Measurements from ENCODE around the gene TET3. TPM values are rescaled to one million over a fixed set of nuclear protein-coding genes. Genes with fewer than 3 reads are reported as not detected.

TET3 gene
- total and polyA plus RNA-seq, 9 of the 15 experiments (the other 6 are each of a cell fraction or from before 2014, with no cell fraction given), result 0.35 to 16.3 (median 5.5) TPM

DNA sequence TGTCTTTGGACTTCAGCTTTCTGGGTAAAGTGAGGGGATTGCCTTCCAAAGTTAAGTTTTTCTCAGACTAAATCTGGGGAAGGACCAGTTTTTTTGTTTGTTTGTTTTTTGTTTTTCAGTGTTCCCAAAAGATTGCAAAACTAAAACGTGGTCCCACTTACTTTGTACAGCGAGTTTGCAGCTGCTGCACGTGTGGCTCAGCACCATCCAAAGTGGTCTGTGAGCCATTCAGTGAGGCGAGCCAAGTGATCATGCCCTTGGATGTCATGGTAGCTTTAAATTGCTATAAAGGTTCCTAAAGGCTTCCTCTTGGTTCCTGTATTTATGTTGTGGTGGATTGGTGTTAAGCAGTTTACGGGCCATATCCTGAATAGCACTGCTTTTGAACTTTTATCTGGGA, 23.0 kb downstream of the TET3 start:
- CTCF ChIA-PET (ENCODE audit: low intra/inter-chr PET ratio), result no interaction called here
- Histone ChIP-seq H4K20me1 (replicated peaks; ENCODE audit: control insufficient read depth, insufficient read depth, low read length) (no peaks in the 10 kb centered on the region; the same call in 1 of the 2 replicates), H3K79me2 (ENCODE audit: control insufficient read depth, insufficient read depth, low read length) (peaks cover 90% of the 10 kb centered on the region)

More for the DNA sequence above, 23.0 kb downstream of the TET3 start:
- H2AFZ ChIP-seq (ENCODE audit: low read depth, low read length), result no peak overlapping the region
- ATAC-seq (no peak), FAIRE-seq (no peak), DNase-seq (ENCODE audit: extremely low read depth in 1 of 4, low spot score in 3 of 4) (no peak)
- intact Hi-C loops (cut with micrococcal nuclease), result no loop called here
- BruUV-seq (replicated peaks), result no TSS peak
- peaks cover 3% of the 10 kb centered on the region for H3K9me1 ChIP-seq (ENCODE audit: control insufficient read depth, insufficient read depth, low read length)
- in situ Hi-C loops (cut with MboI), result no loop called here
- no peak overlapping the region for H3K4me2 ChIP-seq (ENCODE audit: insufficient read depth, low read length)
- 58% methylated on average over 5 of the region's 5 CpGs for WGBS (ENCODE audit: insufficient coverage, low coverage, missing lambda C conversion rate)
- H3K27me3 ChIP-seq (ENCODE audit: control insufficient read depth in 2 of 2, insufficient read depth in 2 of 2, low read length in 2 of 2), result no peaks in the 10 kb centered on the region
- H3K27ac ChIP-seq (ENCODE audit: extremely low read depth, low read depth, low read length), result no peak overlapping the region
- H3K9ac ChIP-seq (ENCODE audit: insufficient read depth in 1 of 2, low read depth in 2 of 2, low read length in 2 of 2), result no peak overlapping the region
- TF ChIP-seq MIER1 (IDR thresholded peaks at IDR 0.05; ENCODE audit: low read depth) (no peak), ILK (tag; IDR thresholded peaks at IDR 0.05; ENCODE audit: borderline replicate concordance, low read depth) (no peak), MAFG (tag; conservative IDR thresholded peaks at IDR 0.05) (no peak), HMG20B (CRISPR knock-in tag; IDR thresholded peaks at IDR 0.05) (no peak), ZNF75A (CRISPR knock-in tag; IDR thresholded peaks at IDR 0.05) (no peak), IFI16 (CRISPR knock-in tag; IDR thresholded peaks at IDR 0.05) (no peak), RAD51 (IDR thresholded peaks at IDR 0.05; ENCODE audit: borderline replicate concordance, low read depth) (no peak), ZNF408 (CRISPR knock-in tag; IDR thresholded peaks at IDR 0.05; ENCODE audit: low read depth) (no peak), KDM1A (IDR thresholded peaks at IDR 0.05) (no peak), BMI1 (IDR thresholded peaks at IDR 0.05; ENCODE audit: low read length) (no peak), POLR2AphosphoS2 (IDR thresholded peaks at IDR 0.05; ENCODE audit: low read length) (no peak)
- TF ChIP-seq, protein P1, sequence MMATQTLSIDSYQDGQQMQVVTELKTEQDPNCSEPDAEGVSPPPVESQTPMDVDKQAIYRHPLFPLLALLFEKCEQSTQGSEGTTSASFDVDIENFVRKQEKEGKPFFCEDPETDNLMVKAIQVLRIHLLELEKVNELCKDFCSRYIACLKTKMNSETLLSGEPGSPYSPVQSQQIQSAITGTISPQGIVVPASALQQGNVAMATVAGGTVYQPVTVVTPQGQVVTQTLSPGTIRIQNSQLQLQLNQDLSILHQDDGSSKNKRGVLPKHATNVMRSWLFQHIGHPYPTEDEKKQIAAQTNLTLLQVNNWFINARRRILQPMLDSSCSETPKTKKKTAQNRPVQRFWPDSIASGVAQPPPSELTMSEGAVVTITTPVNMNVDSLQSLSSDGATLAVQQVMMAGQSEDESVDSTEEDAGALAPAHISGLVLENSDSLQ (IDR thresholded peaks at IDR 0.05), result no peak
- TF ChIP-seq, protein P2, sequence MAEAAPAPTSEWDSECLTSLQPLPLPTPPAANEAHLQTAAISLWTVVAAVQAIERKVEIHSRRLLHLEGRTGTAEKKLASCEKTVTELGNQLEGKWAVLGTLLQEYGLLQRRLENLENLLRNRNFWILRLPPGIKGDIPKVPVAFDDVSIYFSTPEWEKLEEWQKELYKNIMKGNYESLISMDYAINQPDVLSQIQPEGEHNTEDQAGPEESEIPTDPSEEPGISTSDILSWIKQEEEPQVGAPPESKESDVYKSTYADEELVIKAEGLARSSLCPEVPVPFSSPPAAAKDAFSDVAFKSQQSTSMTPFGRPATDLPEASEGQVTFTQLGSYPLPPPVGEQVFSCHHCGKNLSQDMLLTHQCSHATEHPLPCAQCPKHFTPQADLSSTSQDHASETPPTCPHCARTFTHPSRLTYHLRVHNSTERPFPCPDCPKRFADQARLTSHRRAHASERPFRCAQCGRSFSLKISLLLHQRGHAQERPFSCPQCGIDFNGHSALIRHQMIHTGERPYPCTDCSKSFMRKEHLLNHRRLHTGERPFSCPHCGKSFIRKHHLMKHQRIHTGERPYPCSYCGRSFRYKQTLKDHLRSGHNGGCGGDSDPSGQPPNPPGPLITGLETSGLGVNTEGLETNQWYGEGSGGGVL (CRISPR knock-in tag; IDR thresholded peaks at IDR 0.05), result no peak
- no peak overlapping the region for H3K4me3 ChIP-seq
- H3K4me1 ChIP-seq (replicated peaks in 1 of 2; ENCODE audit: control insufficient read depth in 2 of 2, insufficient read depth in 2 of 2, low read length in 2 of 2), result peaks cover 40 to 63% of the 10 kb centered on the region in 2 experiments
- POLR2A ChIA-PET, result interaction anchor here (1.0 to 2.2 kb wide), 4 partner anchors 9 to 191 kb away, joined by 3 to 7 read pairs (median 4); partner anchors contain the start of gene MTHFD2
- H3K36me3 ChIP-seq (ENCODE audit: control insufficient read depth, insufficient read depth, low read length), result peaks cover 24% of the 10 kb centered on the region
- H3K9me3 ChIP-seq (replicated peaks; ENCODE audit: control insufficient read depth, insufficient read depth, low read depth, low read length), result no peaks in the 10 kb centered on the region

Data from K562 (cell line).